NCI-H345 treated with DMSO at 0.1 percent for 48 hours (cell line): Measurements from ENCODE around the gene TTC28.
"Not testable (repeated sequence)": the region's sequence is repeated elsewhere in the genome, so short reads cannot be mapped to it uniquely, and the experiment has no call there.

ENCODE experiments used
- DNase-seq: peaks from one replicate; lab custom pipeline; 2025; ENCODE audit not compliant: unreplicated experiment; lab: John Stamatoyannopoulos, UW

Gene TTC28

DNA sequence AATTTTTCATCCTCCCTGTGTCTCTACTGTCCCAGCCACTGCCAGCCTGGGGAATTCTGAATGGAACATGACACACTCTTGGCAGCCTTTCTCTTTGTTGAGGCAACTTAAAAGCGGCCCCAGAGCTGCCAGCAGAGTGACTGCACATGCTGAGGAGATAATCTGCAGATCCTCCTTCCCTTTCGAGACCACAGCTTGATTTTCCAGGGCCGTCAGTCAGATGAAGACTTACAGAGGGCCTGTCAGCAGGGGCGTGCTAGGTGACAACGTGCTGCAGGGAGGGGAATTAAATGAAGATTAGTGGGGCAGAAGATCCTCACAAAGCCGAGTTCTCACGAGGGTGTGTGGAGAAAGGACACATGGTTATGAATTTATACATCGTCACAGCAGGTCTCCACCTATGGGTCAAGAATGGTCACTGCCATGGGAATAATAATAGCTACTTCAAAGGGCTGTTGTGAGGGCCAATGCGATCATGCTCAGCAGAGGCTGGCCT, 567.0 kb downstream of the TTC28 start:
- no peak for DNase-seq

DNA sequence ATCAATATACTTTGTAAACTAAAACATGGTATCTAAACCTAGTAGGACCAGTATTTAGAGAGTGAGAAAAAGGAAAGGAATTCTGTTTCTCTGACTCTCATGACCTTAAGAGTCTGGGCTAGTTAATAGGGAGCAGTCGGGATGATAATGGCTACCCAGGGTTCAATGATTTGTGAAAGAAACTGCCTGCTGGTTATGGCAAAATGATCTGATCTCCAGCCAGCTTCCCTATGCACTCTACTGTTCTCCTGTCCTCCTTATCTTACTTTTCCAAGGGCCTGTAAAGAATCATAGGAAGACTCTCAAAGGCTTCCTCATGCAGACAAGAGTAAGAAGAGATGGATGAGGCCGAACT, 567.5 kb downstream of the TTC28 start:
- no peak for DNase-seq

GRCh38 chr22:28111501-28112189, 568.0 kb downstream of the TTC28 start:
- DNase-seq = no peak

- no peak for DNase-seq
Observed at GRCh38 chr22:28108851-28109250, 570.8 kb downstream of the TTC28 start.

- no peak for DNase-seq
Observed at GRCh38 chr22:28106617-28107016, 573.0 kb downstream of the TTC28 start.

GRCh38 chr22:28105988-28106387, 573.7 kb downstream of the TTC28 start:
- DNase-seq = no peak

GRCh38 chr22:28105413-28105812, 574.2 kb downstream of the TTC28 start:
- no peak for DNase-seq

DNA sequence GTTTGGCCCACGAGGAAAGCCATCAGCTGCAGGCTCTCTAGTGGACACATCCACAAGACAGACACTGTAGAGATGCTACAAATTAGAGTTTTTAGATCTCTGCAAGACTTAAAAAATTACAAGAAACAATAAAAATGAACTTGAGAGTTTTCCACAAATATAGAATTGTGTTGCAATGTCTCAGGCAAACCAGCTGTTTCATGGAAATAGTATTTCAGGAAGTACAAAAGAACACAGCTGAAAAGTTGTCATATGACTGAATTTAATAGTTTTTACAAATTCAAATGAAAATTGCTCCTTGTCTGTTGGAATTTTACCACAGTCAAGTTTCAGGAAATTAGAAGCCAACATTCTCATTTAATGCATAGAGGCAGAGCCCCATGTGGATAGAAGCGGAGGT, 576.0 kb downstream of the TTC28 start:
- DNase-seq = no peak

DNA sequence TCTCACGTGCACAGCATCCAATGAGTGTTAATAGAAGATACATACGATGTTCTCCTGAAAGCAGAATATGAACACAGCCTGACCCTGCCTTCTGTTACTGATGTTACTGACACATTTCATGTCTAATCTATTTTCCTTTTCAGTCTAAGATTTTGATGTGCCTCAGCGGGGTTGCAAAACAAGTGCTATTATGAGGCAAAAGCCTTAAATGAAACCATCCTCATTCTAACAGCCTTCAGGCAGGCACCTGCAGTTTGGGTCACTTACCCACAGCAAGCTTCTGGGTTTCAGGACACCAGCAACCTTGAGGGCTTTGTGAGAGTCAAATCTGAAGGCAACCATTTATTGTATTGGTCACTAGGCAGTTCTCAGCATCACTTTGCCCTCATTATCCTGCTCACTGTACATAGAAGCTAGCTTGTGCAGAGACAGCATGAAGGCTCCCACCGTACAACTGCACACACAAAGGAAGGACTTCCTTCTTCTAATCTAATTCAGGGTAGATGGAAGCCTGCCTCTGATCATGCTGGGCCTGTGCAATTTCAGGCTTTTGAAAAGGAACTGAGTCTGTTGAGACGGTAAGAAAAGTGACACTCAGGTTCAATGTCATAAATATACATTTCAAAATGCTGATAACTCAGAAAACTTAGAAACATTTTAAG, 577.4 kb downstream of the TTC28 start:
- DNase-seq = no peak

DNA sequence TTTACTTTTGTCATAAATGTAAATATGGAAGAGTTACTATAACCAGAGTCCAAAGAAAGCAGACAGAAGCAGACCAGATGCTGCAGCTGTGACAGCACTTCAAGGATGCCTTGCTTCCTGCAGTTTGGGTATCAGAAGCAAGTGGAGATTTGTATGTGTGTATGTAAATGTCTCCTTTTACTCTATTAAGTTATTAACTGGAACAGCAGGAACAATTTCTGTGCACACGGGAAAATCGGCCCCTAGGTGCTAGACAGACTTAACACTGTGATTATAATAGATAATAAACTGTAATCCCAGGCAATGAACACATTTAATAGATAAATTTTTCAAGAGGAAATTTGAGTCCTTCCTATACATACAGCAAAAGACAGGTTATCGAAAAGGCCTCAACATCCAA, 582.0 kb downstream of the TTC28 start:
- no peak for DNase-seq

DNA sequence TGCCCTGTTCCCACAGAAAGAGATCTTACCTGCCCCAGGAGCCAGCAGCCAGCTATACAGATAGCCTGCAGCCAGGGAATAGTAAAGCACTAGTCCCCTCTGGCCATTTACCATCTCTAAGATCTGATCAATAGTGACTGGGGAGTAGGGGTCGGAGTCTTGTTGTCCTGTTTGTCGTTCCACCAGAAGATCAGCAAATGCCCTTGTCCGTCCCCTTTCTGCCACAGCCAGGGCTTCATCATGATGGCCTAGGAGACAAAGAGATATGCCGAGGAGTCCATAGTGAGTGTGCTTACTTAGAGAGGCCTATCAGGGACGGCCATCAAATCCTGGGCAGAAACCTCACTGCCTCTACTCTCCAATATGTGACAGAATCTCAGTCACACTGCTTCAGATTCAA, 583.5 kb downstream of the TTC28 start:
- DNase-seq = no peak

DNA sequence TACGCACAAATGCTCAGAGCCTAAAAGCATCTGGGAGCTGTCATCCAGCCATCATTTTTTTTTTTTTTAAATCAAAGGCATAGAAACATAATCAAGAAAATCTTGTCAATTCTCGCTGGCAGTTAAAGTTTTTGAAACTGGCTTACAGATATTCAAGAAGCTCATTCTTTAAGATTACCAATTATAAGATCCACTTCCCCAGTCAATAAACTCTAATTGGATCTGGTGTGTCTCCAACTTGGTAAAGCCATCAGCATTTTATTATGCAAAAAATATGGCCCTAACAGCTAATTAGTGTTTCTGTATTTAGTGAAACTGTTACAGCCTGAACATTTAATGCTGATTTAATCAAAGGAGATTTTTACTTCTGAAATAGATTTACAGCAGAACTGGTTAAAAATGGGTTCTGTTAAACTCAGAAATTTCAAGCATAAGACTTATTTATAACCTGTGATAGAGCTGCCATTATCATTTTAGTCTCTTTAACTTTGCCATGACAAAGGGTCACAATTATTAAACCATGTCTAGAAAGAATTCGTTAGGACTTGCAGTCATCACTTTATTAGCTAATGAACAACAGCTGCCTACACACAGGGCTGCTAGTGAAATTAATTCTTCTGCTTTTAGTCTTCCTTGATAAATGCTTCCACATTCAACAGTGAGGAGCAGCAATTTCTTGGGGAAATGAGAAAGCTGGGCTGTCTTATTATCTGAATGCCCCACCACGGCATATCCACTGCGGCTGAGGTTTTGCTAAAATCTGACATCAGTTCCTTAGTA, 584.1 kb downstream of the TTC28 start:
- DNase-seq = no peak

GRCh38 chr22:28094771-28095170, 584.9 kb downstream of the TTC28 start:
- DNase-seq = no peak

DNA sequence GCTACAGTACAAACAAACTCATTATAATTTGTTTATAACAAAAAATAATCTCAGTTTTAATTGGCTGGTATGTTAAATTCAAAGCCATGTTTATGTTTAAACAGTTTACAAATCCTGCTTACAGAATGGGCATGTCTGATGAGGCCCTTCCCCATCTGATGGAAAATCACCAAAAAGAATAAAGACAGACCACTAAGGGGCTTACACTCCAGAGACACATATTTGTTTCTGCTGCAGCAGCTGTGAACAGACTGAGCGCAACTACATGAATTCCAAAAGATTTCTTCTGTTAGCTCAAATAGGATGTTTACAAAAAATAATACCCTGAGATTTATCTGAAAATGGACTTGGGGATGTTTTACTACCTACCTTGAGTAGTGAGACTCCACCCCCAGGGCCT, 585.9 kb downstream of the TTC28 start:
- no peak for DNase-seq

DNA sequence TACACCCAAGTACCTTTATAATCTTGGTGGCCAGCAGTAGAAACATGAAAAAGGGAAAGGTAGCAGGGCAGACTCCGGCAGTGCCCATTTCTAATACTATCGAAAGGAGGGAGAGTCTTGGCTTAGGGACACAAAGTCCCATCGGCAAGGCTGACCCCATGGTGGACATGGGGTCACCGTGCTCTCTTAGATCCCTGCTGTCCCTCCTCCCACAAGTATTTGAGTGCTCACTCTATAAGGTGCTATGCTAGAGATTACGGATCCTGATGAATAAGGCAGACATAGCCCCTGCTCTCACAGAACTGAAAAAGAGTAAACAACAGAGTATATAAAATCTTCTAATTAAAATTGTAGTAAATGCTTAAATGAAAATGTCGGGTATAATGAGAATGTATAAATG, 588.2 kb downstream of the TTC28 start:
- DNase-seq = no peak

DNA sequence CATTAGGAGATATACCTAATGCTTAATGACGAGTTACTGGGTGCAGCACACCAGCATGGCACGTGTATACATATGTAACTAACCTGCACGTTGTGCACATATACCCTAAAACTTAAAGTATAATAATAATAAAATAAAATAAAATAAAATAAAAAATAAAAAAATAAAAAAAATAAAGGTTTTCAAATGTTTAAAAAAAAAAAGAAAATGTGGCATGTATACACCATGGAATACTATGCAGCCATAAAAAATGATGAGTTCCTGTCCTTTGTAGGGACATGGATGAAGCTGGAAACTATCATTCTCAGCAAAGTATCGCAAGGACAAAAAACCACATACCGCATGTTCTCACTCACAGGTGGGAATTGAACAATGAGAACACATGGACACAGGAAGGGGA, 590.1 kb downstream of the TTC28 start:
- not testable (repeated sequence) for DNase-seq

DNA sequence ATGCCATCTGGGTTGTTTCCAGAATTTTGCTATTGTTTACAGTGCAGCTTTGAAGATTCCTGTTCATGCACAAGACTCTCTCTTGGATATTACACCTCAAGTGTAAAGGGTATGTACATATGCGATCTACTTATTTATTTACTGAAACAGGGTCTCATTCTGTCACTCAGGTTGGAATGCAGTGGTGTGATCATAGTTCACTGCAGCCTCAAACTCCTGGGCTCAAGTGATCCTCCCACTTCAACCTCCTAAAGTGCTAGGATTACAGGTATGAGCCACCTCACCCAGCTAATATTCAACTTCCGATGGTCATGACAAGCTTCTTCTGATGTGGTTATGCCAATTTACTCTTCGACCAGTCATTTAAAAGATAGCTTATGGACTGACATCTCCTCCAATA, 602.5 kb downstream of the TTC28 start:
- DNase-seq = no peak

- no peak for DNase-seq
Observed at GRCh38 chr22:28075358-28075981, 604.2 kb downstream of the TTC28 start.

DNA sequence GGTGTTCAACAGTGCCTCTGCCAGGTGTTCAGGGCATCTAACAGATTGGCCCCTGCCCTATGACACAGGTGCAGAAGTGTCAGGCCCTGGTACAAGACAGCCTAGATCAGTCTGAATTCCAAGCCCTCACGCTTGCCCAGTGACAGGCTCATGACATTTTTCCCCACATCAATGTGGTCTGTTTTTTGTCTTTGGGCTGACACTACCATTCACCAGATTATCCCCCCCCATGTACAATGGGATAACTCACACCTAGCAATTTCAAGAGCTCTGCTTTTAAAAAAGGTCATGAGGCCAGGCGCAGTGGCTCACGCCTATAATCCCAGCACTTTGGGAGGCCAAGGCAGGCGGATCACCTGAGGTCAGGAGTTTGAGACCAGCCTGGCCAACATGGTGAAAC, 605.1 kb downstream of the TTC28 start:
- no peak for DNase-seq

DNA sequence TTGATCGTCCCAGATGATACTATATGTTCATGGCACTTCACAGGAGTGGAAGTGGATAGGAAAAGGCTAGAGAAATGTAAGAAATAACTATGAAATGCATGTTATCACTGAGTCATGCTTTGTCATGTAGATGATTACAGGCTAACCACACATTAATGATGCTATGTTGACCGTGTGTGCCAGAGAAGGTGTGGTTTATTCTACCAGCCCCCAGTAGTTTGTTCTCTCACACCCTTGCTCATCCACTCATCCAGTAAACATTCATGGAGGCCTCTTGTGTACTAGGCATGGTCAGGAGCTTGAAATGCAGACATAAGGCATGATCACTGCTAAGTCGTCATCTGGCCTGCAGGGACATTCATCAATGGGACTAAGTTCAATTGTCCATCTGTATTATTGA, 607.6 kb downstream of the TTC28 start:
- DNase-seq = no peak

GRCh38 chr22:28068826-28069225, 610.8 kb downstream of the TTC28 start:
- DNase-seq = no peak

- no peak for DNase-seq
Observed at GRCh38 chr22:28064920-28065319, 614.7 kb downstream of the TTC28 start.
